HEK293 (cell line): ENCODE data around the gene IPO11.

Experiments used
- BCL11A ChIP-seq: fragments of 450-650 bp; formaldehyde crosslinking; IDR thresholded peaks from 2 replicates; pipeline ENCODE4 v1.5.1; 2016; ENCODE audit warnings: low read depth, missing biosample characterization, missing genetic modification characterization
- GLIS2 ChIP-seq: fragments of 450-650 bp; formaldehyde crosslinking; IDR thresholded peaks from 2 replicates; pipeline ENCODE4 v1.5.1; 2016; ENCODE audit warnings: missing biosample characterization, missing genetic modification characterization
- HOXA7 ChIP-seq: sonication (generic); formaldehyde crosslinking; IDR thresholded peaks from 2 replicates; pipeline ENCODE4 v1.8.1; 2022; ENCODE audit warnings: missing genetic modification reagents, borderline replicate concordance
- KLF8 ChIP-seq: fragments of 450-650 bp; formaldehyde crosslinking; IDR thresholded peaks from 2 replicates; pipeline ENCODE4 v1.5.1; 2016; ENCODE audit warnings: missing biosample characterization, missing genetic modification characterization
- TRIM28 ChIP-seq: IDR thresholded peaks from 2 replicates; pipeline ENCODE4 v1.6.1; 2011; ENCODE audit warnings: low read length, control low read depth, borderline replicate concordance
- ZFP41 ChIP-seq: fragments of 450-650 bp; formaldehyde crosslinking; IDR thresholded peaks from 2 replicates; pipeline ENCODE4 v1.5.1; 2016; ENCODE audit warnings: missing biosample characterization, missing genetic modification characterization, borderline replicate concordance
- ZIC2 ChIP-seq: fragments of 450-650 bp; formaldehyde crosslinking; IDR thresholded peaks from 2 replicates; pipeline ENCODE4 v1.5.1; 2016; ENCODE audit warnings: missing biosample characterization, missing genetic modification characterization
- ZNF132 ChIP-seq: fragments of 450-650 bp; formaldehyde crosslinking; IDR thresholded peaks from 2 replicates; pipeline ENCODE4 v1.5.1; 2017; ENCODE audit warnings: missing biosample characterization, missing genetic modification characterization, borderline replicate concordance
- ZNF157 ChIP-seq: fragments of 450-650 bp; formaldehyde crosslinking; IDR thresholded peaks from 2 replicates; pipeline ENCODE4 v1.5.1; 2016; ENCODE audit warnings: missing biosample characterization, missing genetic modification characterization
- ZNF221 ChIP-seq: fragments of 450-650 bp; formaldehyde crosslinking; IDR thresholded peaks from 2 replicates; pipeline ENCODE4 v1.5.1; 2017; ENCODE audit warnings: missing biosample characterization, missing genetic modification characterization, borderline replicate concordance
- ZNF274 ChIP-seq, 2 experiments: fragments of 200-500 bp in 1 of 2; fragments of 450-650 bp in 1 of 2; sonication (Bioruptor generic) in 1 of 2; formaldehyde crosslinking in 1 of 2; IDR thresholded peaks; 2 replicates each; pipeline versions ENCODE4 v1.5.1 to v1.6.1; 2014 to 2016; ENCODE audit warnings: borderline replicate concordance in 1 of 2, inconsistent platforms in 1 of 2, low read length in 1 of 2, missing biosample characterization in 1 of 2, missing genetic modification characterization in 1 of 2
- ZNF311 ChIP-seq: fragments of 450-650 bp; formaldehyde crosslinking; IDR thresholded peaks from 2 replicates; pipeline ENCODE4 v1.5.1; 2017; ENCODE audit warnings: missing biosample characterization, missing genetic modification characterization, borderline replicate concordance
- ZNF335 ChIP-seq: fragments of 450-650 bp; formaldehyde crosslinking; conservative IDR thresholded peaks from 2 replicates; pipeline ENCODE4 v1.5.1; 2016; ENCODE audit warnings: missing biosample characterization, missing genetic modification characterization
- ZNF404 ChIP-seq: fragments of 450-650 bp; formaldehyde crosslinking; IDR thresholded peaks from 2 replicates; pipeline ENCODE4 v1.5.1; 2017; ENCODE audit warnings: missing biosample characterization, missing genetic modification characterization
- ZNF423 ChIP-seq: fragments of 450-650 bp; formaldehyde crosslinking; IDR thresholded peaks from 2 replicates; pipeline ENCODE4 v1.5.1; 2016; ENCODE audit warnings: missing biosample characterization, missing genetic modification characterization
- ZNF571 ChIP-seq: fragments of 450-650 bp; formaldehyde crosslinking; IDR thresholded peaks from 2 replicates; pipeline ENCODE4 v1.5.0; 2017; ENCODE audit warnings: missing biosample characterization, missing genetic modification characterization
- ZNF610 ChIP-seq: fragments of 450-650 bp; formaldehyde crosslinking; IDR thresholded peaks from 2 replicates; pipeline ENCODE4 v1.5.1; 2016; ENCODE audit warnings: missing biosample characterization, missing genetic modification characterization, borderline replicate concordance
- ZNF623 ChIP-seq: fragments of 450-650 bp; formaldehyde crosslinking; IDR thresholded peaks from 2 replicates; pipeline ENCODE4 v1.5.1; 2016; ENCODE audit warnings: missing biosample characterization, missing genetic modification characterization
- ZNF776 ChIP-seq: fragments of 450-650 bp; formaldehyde crosslinking; IDR thresholded peaks from 2 replicates; pipeline ENCODE4 v1.5.0; 2017; ENCODE audit warnings: missing biosample characterization, missing genetic modification characterization, borderline replicate concordance
- ZNF791 ChIP-seq: fragments of 450-650 bp; formaldehyde crosslinking; IDR thresholded peaks from 2 replicates; pipeline ENCODE4 v1.5.1; 2016; ENCODE audit warnings: missing biosample characterization, missing genetic modification characterization
- ZSCAN16 ChIP-seq: fragments of 450-650 bp; formaldehyde crosslinking; IDR thresholded peaks from 2 replicates; pipeline ENCODE4 v1.5.1; 2016; ENCODE audit warnings: missing biosample characterization, missing genetic modification characterization
- TF ChIP-seq, protein P1 (sequence below): fragments of 450-650 bp; formaldehyde crosslinking; IDR thresholded peaks from 2 replicates; pipeline ENCODE4 v1.5.1; 2016; ENCODE audit warnings: missing biosample characterization, missing genetic modification characterization
- TF ChIP-seq, protein P2 (sequence below): fragments of 450-650 bp; formaldehyde crosslinking; IDR thresholded peaks from 2 replicates; pipeline ENCODE4 v1.5.1; 2017; ENCODE audit warnings: missing biosample characterization, missing genetic modification characterization
- TF ChIP-seq, protein P3 (sequence below): fragments of 450-650 bp; IDR thresholded peaks from 2 replicates; pipeline ENCODE4 v1.5.1; 2018; ENCODE audit warnings: missing biosample characterization, missing genetic modification characterization
- TF ChIP-seq, protein P4 (sequence below): fragments of 450-650 bp; formaldehyde crosslinking; IDR thresholded peaks from 2 replicates; pipeline ENCODE4 v1.5.1; 2016; ENCODE audit warnings: missing biosample characterization, missing genetic modification characterization
- TF ChIP-seq, protein P5 (sequence below): fragments of 450-650 bp; formaldehyde crosslinking; IDR thresholded peaks from 2 replicates; pipeline ENCODE4 v1.5.1; 2016; ENCODE audit warnings: missing biosample characterization, missing genetic modification characterization
- TF ChIP-seq, protein P6 (sequence below): fragments of 450-650 bp; formaldehyde crosslinking; IDR thresholded peaks from 2 replicates; pipeline ENCODE4 v1.5.1; 2016; ENCODE audit warnings: missing biosample characterization, missing genetic modification characterization

IPO11 gene

DNA sequence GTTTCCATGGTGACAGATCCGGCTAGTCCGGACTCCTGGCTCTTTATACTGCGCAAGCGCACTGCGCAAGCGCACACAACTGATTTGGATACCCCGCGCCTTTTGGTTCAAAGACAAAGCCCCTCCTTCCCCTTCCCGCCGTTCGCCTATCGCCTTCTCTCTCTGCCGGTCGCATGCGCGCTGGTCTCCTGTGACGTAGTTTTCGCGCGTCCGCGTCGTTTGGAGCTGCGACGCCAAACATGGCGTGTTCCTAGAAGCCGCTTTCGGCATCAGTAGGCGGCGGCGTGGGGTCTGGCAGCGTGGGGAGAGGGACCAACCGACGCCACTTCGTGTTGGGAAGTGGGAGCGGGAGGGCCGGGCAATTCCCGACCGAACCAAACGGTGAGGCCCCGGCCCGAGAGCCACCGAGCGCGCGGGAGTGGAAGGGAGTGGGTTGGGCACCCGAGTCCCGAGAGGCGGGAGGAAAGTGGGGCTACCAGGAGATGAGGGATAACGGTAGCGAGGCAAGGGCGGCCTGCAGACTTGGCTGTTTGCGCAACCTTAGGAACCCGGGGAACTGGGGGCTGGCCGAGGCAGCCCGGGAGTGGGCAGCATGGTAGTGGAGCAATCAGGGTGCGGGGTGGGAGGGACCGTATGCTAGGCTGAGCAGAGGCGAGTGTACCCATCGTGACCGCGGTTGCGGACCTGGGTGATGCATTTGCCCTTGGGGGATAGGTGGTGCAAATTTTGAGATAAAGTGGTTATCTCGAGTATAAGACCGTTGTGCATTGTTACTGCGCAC, at the start of gene IPO11 (continued):
- TF ChIP-seq, protein P1, sequence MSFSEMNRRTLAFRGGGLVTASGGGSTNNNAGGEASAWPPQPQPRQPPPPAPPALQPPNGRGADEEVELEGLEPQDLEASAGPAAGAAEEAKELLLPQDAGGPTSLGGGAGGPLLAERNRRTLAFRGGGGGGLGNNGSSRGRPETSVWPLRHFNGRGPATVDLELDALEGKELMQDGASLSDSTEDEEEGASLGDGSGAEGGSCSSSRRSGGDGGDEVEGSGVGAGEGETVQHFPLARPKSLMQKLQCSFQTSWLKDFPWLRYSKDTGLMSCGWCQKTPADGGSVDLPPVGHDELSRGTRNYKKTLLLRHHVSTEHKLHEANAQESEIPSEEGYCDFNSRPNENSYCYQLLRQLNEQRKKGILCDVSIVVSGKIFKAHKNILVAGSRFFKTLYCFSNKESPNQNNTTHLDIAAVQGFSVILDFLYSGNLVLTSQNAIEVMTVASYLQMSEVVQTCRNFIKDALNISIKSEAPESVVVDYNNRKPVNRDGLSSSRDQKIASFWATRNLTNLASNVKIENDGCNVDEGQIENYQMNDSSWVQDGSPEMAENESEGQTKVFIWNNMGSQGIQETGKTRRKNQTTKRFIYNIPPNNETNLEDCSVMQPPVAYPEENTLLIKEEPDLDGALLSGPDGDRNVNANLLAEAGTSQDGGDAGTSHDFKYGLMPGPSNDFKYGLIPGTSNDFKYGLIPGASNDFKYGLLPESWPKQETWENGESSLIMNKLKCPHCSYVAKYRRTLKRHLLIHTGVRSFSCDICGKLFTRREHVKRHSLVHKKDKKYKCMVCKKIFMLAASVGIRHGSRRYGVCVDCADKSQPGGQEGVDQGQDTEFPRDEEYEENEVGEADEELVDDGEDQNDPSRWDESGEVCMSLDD (tag by site-specific recombination), result peak; percentile 29; the same call in 1 of the 2 replicates
- TF ChIP-seq ZIC2 (tag by site-specific recombination) (no peak), BCL11A (tag by site-specific recombination) (no peak), ZNF311 (tag by site-specific recombination) (no peak), ZNF274 (IDR thresholded peaks at IDR 0.05; ENCODE audit: low read length) (no peak), ZNF274 (tag by site-specific recombination; IDR thresholded peaks at IDR 0.05; ENCODE audit: borderline replicate concordance) (no peak), ZNF776 (tag by site-specific recombination) (no peak), ZNF221 (tag by site-specific recombination) (no peak), ZSCAN16 (tag by site-specific recombination) (no peak), HOXA7 (CRISPR knock-in tag) (no peak), ZNF335 (peak; percentile 82), ZNF623 (no peak), KLF8 (peak; percentile 66; the same call in 1 of the 2 replicates), TRIM28 (no peak), ZNF791 (tag by site-specific recombination) (no peak; the same call in 1 of the 2 replicates), ZNF157 (no peak), ZNF404 (tag by site-specific recombination) (no peak), ZNF132 (tag by site-specific recombination) (no peak), ZNF610 (peak; percentile 26; the same call in 1 of the 2 replicates), ZNF423 (tag by site-specific recombination) (no peak), GLIS2 (no peak), ZFP41 (tag by site-specific recombination) (no peak), ZNF571 (tag by site-specific recombination) (no peak)
- TF ChIP-seq, protein P2, sequence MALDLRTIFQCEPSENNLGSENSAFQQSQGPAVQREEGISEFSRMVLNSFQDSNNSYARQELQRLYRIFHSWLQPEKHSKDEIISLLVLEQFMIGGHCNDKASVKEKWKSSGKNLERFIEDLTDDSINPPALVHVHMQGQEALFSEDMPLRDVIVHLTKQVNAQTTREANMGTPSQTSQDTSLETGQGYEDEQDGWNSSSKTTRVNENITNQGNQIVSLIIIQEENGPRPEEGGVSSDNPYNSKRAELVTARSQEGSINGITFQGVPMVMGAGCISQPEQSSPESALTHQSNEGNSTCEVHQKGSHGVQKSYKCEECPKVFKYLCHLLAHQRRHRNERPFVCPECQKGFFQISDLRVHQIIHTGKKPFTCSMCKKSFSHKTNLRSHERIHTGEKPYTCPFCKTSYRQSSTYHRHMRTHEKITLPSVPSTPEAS (tag by site-specific recombination), result no peak; the same call in 1 of the 2 replicates
- TF ChIP-seq, protein P3, sequence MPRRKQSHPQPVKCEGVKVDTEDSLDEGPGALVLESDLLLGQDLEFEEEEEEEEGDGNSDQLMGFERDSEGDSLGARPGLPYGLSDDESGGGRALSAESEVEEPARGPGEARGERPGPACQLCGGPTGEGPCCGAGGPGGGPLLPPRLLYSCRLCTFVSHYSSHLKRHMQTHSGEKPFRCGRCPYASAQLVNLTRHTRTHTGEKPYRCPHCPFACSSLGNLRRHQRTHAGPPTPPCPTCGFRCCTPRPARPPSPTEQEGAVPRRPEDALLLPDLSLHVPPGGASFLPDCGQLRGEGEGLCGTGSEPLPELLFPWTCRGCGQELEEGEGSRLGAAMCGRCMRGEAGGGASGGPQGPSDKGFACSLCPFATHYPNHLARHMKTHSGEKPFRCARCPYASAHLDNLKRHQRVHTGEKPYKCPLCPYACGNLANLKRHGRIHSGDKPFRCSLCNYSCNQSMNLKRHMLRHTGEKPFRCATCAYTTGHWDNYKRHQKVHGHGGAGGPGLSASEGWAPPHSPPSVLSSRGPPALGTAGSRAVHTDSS (tag by site-specific recombination), result no peak
- TF ChIP-seq, protein P4, sequence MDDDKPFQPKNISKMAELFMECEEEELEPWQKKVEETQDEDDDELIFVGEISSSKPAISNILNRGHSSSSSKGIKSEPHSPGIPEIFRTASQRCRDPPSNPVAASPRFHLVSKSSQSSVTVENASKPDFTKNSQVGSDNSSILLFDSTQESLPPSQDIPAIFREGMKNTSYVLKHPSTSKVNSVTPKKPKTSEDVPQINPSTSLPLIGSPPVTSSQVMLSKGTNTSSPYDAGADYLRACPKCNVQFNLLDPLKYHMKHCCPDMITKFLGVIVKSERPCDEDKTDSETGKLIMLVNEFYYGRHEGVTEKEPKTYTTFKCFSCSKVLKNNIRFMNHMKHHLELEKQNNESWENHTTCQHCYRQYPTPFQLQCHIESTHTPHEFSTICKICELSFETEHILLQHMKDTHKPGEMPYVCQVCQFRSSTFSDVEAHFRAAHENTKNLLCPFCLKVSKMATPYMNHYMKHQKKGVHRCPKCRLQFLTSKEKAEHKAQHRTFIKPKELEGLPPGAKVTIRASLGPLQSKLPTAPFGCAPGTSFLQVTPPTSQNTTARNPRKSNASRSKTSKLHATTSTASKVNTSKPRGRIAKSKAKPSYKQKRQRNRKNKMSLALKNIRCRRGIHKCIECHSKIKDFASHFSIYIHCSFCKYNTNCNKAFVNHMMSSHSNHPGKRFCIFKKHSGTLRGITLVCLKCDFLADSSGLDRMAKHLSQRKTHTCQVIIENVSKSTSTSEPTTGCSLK, result no peak
- TF ChIP-seq, protein P5, sequence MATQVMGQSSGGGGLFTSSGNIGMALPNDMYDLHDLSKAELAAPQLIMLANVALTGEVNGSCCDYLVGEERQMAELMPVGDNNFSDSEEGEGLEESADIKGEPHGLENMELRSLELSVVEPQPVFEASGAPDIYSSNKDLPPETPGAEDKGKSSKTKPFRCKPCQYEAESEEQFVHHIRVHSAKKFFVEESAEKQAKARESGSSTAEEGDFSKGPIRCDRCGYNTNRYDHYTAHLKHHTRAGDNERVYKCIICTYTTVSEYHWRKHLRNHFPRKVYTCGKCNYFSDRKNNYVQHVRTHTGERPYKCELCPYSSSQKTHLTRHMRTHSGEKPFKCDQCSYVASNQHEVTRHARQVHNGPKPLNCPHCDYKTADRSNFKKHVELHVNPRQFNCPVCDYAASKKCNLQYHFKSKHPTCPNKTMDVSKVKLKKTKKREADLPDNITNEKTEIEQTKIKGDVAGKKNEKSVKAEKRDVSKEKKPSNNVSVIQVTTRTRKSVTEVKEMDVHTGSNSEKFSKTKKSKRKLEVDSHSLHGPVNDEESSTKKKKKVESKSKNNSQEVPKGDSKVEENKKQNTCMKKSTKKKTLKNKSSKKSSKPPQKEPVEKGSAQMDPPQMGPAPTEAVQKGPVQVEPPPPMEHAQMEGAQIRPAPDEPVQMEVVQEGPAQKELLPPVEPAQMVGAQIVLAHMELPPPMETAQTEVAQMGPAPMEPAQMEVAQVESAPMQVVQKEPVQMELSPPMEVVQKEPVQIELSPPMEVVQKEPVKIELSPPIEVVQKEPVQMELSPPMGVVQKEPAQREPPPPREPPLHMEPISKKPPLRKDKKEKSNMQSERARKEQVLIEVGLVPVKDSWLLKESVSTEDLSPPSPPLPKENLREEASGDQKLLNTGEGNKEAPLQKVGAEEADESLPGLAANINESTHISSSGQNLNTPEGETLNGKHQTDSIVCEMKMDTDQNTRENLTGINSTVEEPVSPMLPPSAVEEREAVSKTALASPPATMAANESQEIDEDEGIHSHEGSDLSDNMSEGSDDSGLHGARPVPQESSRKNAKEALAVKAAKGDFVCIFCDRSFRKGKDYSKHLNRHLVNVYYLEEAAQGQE (tag by site-specific recombination), result peak; percentile 32; the same call in 1 of the 2 replicates
- TF ChIP-seq, protein P6, sequence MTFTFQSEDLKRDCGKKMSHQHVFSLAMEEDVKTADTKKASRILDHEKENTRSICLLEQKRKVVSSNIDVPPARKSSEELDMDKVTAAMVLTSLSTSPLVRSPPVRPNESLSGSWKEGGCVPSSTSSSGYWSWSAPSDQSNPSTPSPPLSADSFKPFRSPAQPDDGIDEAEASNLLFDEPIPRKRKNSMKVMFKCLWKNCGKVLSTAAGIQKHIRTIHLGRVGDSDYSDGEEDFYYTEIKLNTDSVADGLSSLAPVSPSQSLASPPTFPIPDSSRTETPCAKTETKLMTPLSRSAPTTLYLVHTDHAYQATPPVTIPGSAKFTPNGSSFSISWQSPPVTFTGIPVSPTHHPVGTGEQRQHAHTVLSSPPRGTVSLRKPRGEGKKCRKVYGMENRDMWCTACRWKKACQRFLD (tag by site-specific recombination), result no peak
